ENCODE data around the gene RDH11.

Gene RDH11

DNA sequence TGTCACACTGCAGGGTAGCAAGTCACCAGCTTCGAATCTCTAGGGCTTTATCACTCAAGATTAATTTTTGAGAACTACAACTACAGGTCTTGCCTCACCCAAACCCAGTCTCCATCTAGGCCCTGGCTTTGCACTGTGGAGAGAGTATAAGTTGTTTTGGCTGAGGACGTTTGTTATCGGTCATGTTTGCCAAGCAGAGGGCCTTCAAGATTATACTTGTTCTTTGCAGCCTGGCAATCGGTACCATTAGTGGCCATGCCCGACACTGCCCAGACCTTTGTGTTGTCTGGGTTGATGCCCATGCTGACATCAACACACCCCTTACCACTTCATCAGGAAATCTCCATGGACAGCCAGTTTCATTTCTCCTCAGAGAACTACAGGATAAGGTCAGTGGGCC lies 50.1 kb downstream of the RDH11 start:
- DNase-seq (ENCODE audit: low spot score): no peak

DNA sequence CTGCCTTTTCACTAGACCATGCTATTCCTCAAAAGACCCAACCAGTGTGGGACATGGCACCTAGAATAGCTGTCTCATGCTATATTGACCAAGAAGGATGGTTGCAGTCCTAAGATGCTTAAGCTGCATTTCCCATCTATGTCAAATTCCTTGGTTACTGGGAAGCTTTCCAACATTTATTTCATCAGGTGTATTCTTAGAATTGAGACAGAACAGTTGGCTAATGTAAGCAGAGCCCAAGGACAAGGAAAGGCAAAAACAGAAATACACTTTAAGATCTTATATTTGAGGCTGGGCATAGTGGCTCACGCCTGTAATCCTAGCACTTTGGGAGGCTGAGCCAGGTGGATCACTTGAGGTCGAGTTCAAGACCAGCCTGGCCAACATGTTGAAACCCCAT lies 51.1 kb downstream of the RDH11 start:
- DNase-seq (ENCODE audit: low spot score): no peak

DNA sequence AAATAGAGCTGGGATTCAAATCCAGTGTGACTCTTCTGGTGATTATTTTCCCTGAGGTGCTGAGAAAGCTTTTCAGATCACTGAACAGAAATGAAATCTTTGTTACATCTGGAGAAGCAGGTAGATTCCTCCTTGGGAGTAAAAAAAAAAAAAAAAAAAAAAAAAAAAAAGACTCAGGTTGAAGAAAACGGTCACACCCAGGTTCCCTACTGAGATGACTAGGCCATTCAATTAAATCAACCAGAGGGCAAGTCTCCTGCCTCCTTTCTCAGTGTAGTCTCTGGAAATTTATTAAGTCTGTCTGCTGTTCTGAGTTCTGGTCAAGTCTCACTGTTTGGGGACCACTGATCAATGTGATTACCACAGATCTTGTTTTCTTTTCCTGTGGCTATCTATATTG lies 51.9 kb downstream of the RDH11 start:
- no peak for DNase-seq (ENCODE audit: low spot score)

DNA sequence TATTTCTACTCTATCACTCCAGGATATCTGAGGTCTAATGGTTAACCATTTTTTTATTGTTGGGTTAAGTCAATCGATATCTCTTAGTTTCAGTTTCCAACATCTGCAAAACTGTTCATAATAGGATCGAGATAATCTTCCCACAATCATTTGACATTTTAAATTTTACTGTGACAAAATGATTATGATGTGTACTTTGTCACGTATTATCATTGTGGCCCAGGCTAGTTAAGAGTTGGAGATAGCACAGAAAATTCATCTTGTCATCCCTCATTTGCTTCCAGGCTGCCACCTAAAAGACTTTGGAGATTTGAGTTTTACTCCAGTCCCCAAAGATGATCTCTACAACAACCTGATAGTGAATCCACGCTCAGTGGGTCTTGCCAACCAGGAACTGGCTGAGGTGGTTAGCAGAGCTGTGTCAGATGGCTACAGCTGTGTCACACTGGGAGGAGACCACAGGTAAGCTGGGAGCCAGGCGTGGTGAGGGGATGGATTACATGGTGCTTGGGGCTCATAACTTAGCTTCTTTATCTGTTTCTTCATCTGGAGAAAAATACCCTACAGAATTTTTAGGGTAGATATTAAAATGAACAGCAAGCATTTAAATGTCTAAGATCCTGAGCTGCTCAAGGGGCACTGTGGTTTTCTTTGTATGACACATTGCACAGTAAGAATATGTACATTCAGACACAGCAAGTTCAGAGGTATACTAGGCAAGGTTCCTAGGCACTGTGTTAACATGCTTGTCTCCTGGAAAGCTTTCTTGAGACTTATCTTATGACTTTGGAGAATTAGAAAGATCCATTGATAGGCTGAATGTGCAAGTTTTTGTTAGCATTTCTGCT lies 53.4 kb downstream of the RDH11 start:
- DNase-seq (ENCODE audit: low spot score): no peak

DNA sequence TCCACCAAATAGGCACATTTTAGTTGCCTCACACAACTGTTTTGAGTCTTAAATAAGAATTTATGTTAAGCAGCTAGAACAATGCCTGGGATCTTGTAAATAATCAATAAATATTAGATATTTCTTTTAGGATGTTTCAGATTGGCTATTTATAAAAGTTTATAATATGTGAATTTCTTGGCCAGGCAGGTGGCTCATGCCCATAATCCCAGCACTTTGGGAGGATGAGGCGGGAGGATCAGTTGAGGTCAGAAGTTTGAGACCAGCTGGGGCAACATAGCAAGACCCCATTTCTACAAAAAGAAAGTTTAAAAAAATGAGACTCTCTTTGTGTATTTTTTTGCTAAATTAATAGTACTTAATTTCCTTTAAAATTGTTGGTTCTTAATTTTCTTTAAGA lies 54.1 kb downstream of the RDH11 start:
- no peak for DNase-seq (ENCODE audit: low spot score)

DNA sequence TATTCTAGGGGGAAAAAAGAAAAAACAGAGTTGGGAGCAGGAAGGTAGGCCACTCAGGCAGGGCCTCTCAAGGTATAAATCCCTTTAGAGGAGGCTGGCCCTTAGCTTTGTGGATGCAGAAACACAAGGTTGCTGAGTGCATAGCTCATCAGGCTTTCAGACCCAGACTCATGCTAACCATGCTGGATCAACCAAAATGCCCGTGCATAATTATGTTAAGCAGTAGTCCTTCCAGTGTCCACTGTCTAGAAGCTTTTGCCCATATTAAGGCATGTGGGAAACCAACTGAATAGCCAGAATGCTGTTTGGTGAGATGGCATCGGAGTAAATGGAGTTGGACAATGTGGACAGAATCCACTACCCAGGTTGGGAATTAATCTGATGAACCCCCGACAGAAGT lies 56.9 kb downstream of the RDH11 start:
- DNase-seq (ENCODE audit: low spot score): no peak

DNA sequence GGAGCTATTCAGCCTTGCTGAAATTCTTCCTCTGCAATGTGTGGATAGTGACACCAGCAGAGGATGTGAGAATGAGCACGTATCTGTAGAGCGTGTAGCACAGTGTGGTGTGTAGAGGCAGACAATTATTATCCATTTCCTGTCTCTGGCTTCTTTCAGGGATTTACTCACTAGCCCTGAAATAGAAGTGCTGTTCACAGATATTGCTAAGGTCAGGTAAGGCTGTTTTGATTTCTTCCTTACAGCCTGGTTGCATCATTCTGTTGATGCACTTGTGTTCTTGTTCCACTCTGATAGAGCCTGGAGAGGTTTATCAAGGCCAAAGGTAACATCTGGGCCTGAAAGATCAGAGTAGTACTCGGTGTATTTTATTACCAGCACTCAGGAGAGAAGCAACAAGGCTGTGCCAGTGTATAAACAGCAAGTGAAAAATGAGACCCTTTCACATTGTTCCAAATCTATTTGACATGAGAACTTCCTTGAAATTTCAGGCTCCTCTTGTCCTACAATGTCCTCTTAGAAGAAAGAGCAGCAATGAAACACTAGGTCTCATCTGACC lies 59.1 kb downstream of the RDH11 start:
- DNase-seq (ENCODE audit: low spot score): no peak

DNA sequence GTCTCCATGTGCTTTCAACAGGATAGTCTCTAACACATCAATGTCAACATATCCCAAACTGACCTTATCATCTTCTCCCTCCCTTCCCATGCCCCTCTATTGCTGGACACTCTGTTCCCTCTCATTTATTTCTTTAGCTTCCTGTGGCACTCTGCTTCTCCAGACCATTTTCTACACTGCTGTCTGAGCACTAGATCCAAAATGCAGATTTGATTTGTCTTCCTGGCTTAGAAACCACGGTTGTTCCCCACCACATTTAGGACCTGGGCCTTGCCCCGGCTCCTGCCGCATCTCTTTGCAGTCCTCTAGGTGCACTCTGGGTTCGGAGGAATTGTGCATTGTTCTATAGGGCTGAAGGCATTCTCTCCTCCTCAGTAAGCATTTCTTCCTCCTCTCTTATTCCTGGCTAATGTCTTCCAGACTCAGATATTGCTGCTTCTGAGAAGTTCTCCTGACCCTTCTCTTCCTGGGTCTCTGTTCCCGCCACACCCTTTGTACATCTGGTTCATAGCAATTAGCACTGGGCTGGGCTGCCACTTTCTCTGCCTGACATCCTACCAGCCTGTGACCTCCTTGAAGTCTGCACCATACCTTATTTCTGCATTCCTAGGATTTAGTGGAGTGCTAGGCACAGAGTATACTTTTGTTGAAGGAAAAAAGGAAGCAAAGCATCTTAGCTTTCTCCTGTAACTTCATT lies 62.0 kb downstream of the RDH11 start:
- no peak for DNase-seq (ENCODE audit: low spot score)

DNA sequence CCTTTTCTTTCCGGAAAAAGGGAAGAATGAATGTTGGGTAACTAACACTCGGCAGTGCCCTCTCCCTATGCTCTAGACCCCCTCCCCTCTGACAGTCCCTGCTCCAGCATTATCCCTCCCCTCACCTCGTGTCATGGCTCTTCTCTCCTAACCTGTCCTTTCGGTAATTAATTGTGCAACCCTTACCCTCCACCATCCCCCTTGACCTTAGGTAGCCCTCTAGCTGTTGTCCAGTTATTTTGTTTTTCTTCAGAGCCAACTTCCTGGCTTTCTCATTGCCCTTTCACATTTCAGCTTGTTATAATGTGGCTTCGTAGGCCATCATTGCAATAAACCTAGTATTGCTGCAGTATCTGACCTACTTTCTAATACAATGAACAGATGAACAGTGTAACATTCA lies 64.6 kb downstream of the RDH11 start:
- no peak for DNase-seq (ENCODE audit: low spot score)

DNA sequence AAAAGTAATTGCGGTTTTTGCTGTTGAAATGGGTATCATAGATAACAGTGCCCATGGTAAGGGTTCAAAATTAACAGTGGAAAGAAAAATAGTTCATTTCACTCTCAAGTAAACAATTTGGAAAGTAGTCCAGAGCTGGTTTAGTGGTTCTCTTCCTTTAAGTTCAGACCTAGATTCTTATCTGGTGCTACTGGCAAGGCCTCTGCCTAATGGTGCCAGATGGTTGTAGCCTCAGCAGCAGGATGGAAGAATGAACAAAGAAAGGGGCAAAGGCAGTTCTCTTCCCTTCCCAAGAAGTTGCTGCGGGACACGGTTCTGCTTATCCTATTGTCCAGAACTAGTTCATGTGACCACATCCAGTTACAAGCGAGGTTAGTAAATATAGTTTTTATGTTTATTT lies 65.4 kb downstream of the RDH11 start:
- no peak for DNase-seq (ENCODE audit: low spot score)

DNA sequence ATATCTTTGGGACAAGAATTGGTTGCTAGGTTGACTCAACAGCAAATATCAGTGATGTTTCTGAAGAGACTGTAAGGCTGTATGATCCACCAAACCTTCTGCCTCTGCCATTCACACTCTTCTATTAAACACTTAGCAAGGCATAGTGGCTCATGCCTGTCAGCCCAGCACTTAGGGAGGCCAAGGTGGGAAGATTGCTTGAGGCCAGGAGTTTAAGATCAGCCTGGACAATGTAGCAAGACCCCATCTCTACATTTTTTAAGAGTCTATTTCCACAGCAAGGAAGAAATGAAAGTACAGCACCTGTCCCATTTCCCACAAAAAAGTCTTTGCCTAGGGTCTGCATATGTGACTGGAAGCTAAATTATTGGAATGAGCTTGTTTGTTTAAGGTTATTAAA lies 68.0 kb downstream of the RDH11 start:
- no peak for DNase-seq (ENCODE audit: low spot score)

Data from ecto neural progenitor cell (in vitro differentiated cells).